Activated CD8-positive, alpha-beta memory T cell treated with anti-CD3 and anti-CD28 coated beads, Interleukin-2, amount 10 ng/mL, durations not matched to agents 7 days and 5 days (primary cell): ENCODE measurements around the gene SLC25A47. TPM values are rescaled to one million over a fixed set of nuclear protein-coding genes. Genes with fewer than 3 reads are reported as not detected.
A peak's percentile ranks its signal among the peaks of the same experiment; 100 is the strongest.

ENCODE experiments used
- ATAC-seq: fragments of 150-1000 bp; cut with Tn5 transposase; one replicate; pipeline ENCODE4 v1.10.0; 2021; ENCODE audit warnings: moderate library complexity
- CTCF ChIA-PET: fragments of 350-600 bp; sonication (Branson Sonifier 250); formaldehyde crosslinking; loops from one replicate; lab custom pipeline; 2021; ENCODE audit warnings: antibody characterized with exemption; lab: Charles Lee
- DNase-seq: peaks from one replicate; pipeline ENCODE4 v3.0.0-alpha.2; 2020
- H3K27ac Mint-ChIP-seq: one replicate; pipeline ENCODE4 v1.8.0; 2021; ENCODE audit warnings: mild to moderate bottlenecking, mixed read lengths
- H3K27me3 Mint-ChIP-seq: one replicate; pipeline ENCODE4 v1.8.0; 2021; ENCODE audit warnings: mixed read lengths
- H3K36me3 Mint-ChIP-seq: one replicate; pipeline ENCODE4 v1.8.0; 2021; ENCODE audit warnings: mild to moderate bottlenecking, mixed read lengths
- H3K4me1 Mint-ChIP-seq: one replicate; pipeline ENCODE4 v1.8.0; 2021; ENCODE audit warnings: mixed read lengths
- H3K4me3 Mint-ChIP-seq: one replicate; pipeline ENCODE4 v1.8.0; 2021; ENCODE audit warnings: mild to moderate bottlenecking, moderate library complexity, mixed read lengths
- H3K9me3 Mint-ChIP-seq: one replicate; pipeline ENCODE4 v1.8.0; 2022; ENCODE audit warnings: low read depth, mixed read lengths
- microRNA-seq: library from miRNA; unstranded; fragments of <30 nt; microRNA quantifications from one replicate; pipeline ENCODE4 v1.2.0, GENCODE V29; 2022
- total RNA-seq, 2 experiments: library from RNA; stranded (reverse); gene quantifications; one replicate each; pipeline ENCODE4 v1.2.3, GENCODE V29; 2021

SLC25A47 gene
- total RNA-seq, 2 experiments from 2014 or later = not detected

DNA sequence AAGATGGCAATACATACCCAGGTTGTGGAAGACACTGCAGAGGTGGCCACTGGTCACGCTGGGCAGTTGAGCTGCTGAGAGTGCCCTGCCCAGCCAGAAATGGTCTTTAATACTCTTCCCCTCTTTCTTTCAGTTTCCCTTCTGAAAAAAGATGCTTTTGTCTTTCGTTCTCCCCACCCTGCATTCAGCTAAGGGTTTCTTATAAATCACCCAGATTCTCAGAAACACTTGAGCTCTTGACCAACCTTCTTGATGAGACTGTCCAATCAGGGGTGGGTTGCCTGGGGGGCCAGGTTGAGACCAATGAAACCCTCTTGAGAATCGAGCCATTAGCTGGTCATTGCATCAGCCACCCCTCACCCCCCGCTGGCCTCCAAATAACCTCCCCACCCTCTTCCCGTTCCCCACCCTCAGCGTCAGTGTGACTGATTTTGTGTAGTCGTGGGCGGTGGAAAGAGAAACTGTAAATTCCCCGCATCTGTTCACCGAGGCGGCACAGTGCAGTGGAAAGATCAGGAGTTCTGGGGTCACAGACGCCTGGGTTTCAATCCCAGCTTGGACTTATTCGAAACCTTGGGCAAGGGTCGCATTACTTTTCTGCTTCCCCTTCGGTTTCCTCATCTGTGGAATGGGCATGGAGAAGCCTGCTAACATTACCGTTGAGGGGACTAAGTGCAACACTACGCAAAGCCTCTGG, 52.3 kb downstream of the SLC25A47 start:
- Mint-ChIP-seq H3K4me3 (peak overlapping the region; percentile 85), H3K4me1 (peaks cover 55% of the 10 kb centered on the region), H3K9me3 (no peaks in the 10 kb centered on the region), H3K27ac (peak overlapping the region; percentile 92), H3K27me3 (no peaks in the 10 kb centered on the region), H3K36me3 (peaks cover 38% of the 10 kb centered on the region)
- CTCF ChIA-PET = interaction anchor here (0.8 to 3.6 kb wide), 10 partner anchors 9 to 309 kb away, joined by 3 to 16 read pairs (median 4); no protein-coding TSS in a partner anchor
- ATAC-seq = peak; percentile 58
- DNase-seq = peak; percentile 94

DNA sequence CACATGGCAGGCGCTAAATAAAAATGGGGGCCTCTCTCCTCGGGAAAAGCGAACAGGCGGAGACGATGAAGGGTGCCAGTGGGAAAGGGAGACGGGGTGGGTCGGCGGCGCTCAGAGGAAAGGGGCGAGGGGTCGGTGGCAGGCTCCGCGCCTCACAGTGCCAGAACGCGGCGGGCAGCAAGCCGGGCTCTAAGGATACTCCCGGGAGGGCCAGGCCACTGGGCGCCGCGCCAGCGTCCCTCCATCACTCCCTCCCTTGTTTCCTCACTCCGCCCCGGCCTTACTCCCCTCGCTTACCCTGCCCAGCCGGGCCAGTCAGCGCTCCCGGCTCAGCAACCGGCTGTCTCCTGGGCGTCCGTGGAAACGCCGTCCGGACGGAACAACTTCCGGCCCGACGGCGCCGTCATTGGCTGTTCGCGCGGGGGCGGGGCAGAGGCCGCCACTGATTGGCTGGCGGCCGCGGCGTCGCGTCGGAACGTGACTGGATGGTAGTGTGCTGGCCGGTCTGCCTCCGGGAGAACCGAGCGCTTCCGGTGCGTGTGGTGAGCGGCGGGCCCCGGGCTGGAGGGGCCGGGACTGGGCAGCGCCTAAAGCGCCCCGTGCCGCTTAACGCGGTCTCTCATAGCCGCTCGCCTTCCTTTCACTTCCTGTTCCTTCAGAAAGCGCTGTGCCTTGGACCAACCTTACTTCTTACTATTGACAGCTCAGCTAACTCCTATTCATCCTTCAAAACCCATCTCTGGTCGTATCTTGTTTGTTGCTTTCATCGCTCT, 53.0 kb downstream of the SLC25A47 start, which contains the start of gene WDR25:
WDR25 (plus strand) TSS at position 523 of the 773 bp plus-strand sequence.
- peaks cover 49% of the 10 kb centered on the region for H3K4me1 Mint-ChIP-seq
- CTCF ChIA-PET = interaction anchor here (0.8 to 3.6 kb wide), 6 partner anchors 90 to 277 kb away, joined by 3 to 20 read pairs (median 11); no protein-coding TSS in a partner anchor
- no peaks in the 10 kb centered on the region for H3K9me3 Mint-ChIP-seq
- ATAC-seq (peak; percentile 84), DNase-seq (peak; percentile 95)
- H3K27ac Mint-ChIP-seq = peak within 1 kb of the TSS; percentile 92
- peaks cover 34% of the 10 kb centered on the region for H3K36me3 Mint-ChIP-seq
- H3K4me3 Mint-ChIP-seq = peak within 1 kb of the TSS; percentile 85
- H3K27me3 Mint-ChIP-seq = no peaks in the 10 kb centered on the region

DNA sequence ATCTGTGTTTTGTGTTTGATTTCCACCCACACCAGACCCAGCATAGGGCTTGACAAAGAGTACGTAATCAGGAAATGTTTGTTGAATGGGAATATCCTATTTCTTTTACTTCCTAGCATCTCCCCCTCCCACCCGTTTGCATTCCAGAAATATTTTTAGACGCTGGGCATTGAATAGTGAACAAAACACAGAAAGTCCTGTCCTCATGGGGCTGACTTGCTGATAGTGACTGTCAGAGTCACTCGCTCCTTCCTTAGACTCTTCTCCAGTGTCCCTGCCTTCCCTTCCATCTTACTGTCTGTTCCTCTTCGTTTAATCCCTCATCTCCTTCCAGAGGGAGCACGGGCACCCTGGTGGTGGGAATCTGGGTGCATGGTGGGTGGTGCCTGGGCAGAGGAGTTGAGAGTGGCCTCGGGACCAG, 53.6 kb downstream of the SLC25A47 start:
- Mint-ChIP-seq H3K27ac (peak overlapping the region; percentile 92), H3K9me3 (no peaks in the 10 kb centered on the region), H3K4me3 (peak overlapping the region; percentile 85), H3K4me1 (peaks cover 46% of the 10 kb centered on the region), H3K36me3 (peaks cover 31% of the 10 kb centered on the region), H3K27me3 (no peaks in the 10 kb centered on the region)
- DNase-seq (no peak), ATAC-seq (no peak)
- CTCF ChIA-PET = interaction anchor here (0.9 to 2.4 kb wide), 10 partner anchors 19 to 272 kb away, joined by 3 to 20 read pairs (median 4); no protein-coding TSS in a partner anchor

Small RNA genes lying within 50 kb of the gene (microRNA-seq; reads per million reads assigned to microRNA genes)
- 48.5 reads per million, percentile 55 among the genes with 10 or more reads in this experiment for gene MIR345
- gene MIR6764 = 2.1 reads per million

Other genes with a start within 250 kb of the SLC25A47 start
- gene DEGS2, start 163.7 kb upstream of the SLC25A47 start, total RNA-seq = not detected
- gene YY1, start 84.2 kb upstream of the SLC25A47 start, total RNA-seq = 100 to 1,000 TPM in 1 of 2 experiments, 10 to 100 TPM in 1; 85.3 to 116 TPM
- gene SLC25A29, start 16.9 kb upstream of the SLC25A47 start, total RNA-seq = 10 to 100 TPM; 15.9 to 21.6 TPM
- gene WDR25, start 53.1 kb downstream of the SLC25A47 start, total RNA-seq = 1 to 10 TPM; 8.1 to 9.5 TPM